Ascending aorta (tissue), 2 donors: Measurements from ENCODE around the gene PACSIN3. TPM values are rescaled to one million over a fixed set of nuclear protein-coding genes. Genes with fewer than 3 reads are reported as not detected.
"Not testable (repeated sequence)": the region's sequence is repeated elsewhere in the genome, so short reads cannot be mapped to it uniquely, and the experiment has no call there.

ENCODE experiments used
- DNase-seq, 2 donors: peaks; one replicate each; pipeline ENCODE4 v3.0.0-alpha.2; 2019; ENCODE audit warnings: low spot score in 2 of 2
- H3K27ac ChIP-seq, 2 donors: fragments of 200-600 bp; sonication (generic); one replicate each; pipeline ENCODE4 v1.5.1; 2016 to 2017; ENCODE audit warnings: mild to moderate bottlenecking in 1 of 2
- H3K27me3 ChIP-seq: fragments of 200-600 bp; sonication (generic); one replicate; pipeline ENCODE4 v1.5.1; 2017
- H3K36me3 ChIP-seq, 2 donors: fragments of 200-600 bp; sonication (generic); one replicate each; pipeline ENCODE4 v1.5.1; 2016
- H3K4me1 ChIP-seq, 2 donors: fragments of 200-600 bp; sonication (generic); one replicate each; pipeline ENCODE4 v1.5.1; 2016 to 2017; ENCODE audit warnings: mild to moderate bottlenecking in 1 of 2
- H3K4me3 ChIP-seq, 2 donors: fragments of 200-600 bp; sonication (generic); one replicate each; pipeline ENCODE4 v1.5.1; 2016 to 2017; ENCODE audit warnings: mild to moderate bottlenecking in 1 of 2
- H3K9me3 ChIP-seq, 2 donors: fragments of 200-600 bp; sonication (generic); one replicate each; pipeline ENCODE4 v1.5.1; 2016
- CTCF ChIP-seq, 3 experiments: fragments of 200-600 bp in 2 of 3; fragments of 450-650 bp in 1 of 3; sonication (generic) in 2 of 3; IDR thresholded peaks; one replicate each; pipeline ENCODE4 v1.5.1; 2016 to 2019; ENCODE audit warnings: antibody characterized with exemption in 3 of 3, mild to moderate bottlenecking in 1 of 3, moderate library complexity in 1 of 3
- intact Hi-C: fragments of 100-400 bp; cut with DNase I; formaldehyde crosslinking; loops from one replicate; pipeline ENCODE4 v1.15.1; 2023
- total RNA-seq: library from RNA; depleted of rRNA; stranded (reverse); fragments of >200 nt; gene quantifications from one replicate; pipeline ENCODE4 v1.1.0, GENCODE V29; 2016

The PACSIN3 gene
- total RNA-seq, 1 donor from 2014 or later: 32.7 TPM

- H3K4me1 ChIP-seq: peaks cover 7 to 23% of the 10 kb centered on the region in 2 donors
- peak overlapping the region; percentile 95 to 97 for H3K27ac ChIP-seq
- peaks cover 13 to 26% of the 10 kb centered on the region in 2 donors for H3K36me3 ChIP-seq
- DNase-seq: no peak
- intact Hi-C loops: loop anchor here (2.0 kb wide), 2 partner anchors 33 to 279 kb away; partner anchors contain the start of genes ACP2 and CSTPP1
- TF ChIP-seq CTCF (IDR thresholded peaks at IDR 0.05): no peak
- H3K27me3 ChIP-seq: no peaks in the 10 kb centered on the region
- peak overlapping the region; percentile 61 to 72 for H3K4me3 ChIP-seq
- no peaks in the 10 kb centered on the region for H3K9me3 ChIP-seq
Measured at GRCh38 chr11:47215366-47215910, 29.2 kb upstream of the PACSIN3 start.

GRCh38 chr11:47213950-47214565, 27.8 kb upstream of the PACSIN3 start:
- H3K36me3 ChIP-seq: peaks cover 3 to 13% of the 10 kb centered on the region in 2 donors
- H3K27ac ChIP-seq: peak overlapping the region; percentile 95 to 97
- TF ChIP-seq CTCF (IDR thresholded peaks at IDR 0.05): no peak
- intact Hi-C loops: loop anchor here (1.0 to 2.0 kb wide), 4 partner anchors 27 to 277 kb away; partner anchors contain the start of genes ACP2 and CSTPP1
- no peaks in the 10 kb centered on the region for H3K27me3 ChIP-seq
- H3K4me3 ChIP-seq: peak overlapping the region; percentile 61 to 72
- peak; percentile 80 to 98 for DNase-seq
- peaks cover 7 to 18% of the 10 kb centered on the region in 2 donors for H3K4me1 ChIP-seq
- no peaks in the 10 kb centered on the region for H3K9me3 ChIP-seq

GRCh38 chr11:47212938-47213337, 26.7 kb upstream of the PACSIN3 start:
- DNase-seq: no peak
- Histone ChIP-seq H3K36me3 (peaks cover 0 to 7% of the 10 kb centered on the region in 2 donors), H3K27me3 (no peaks in the 10 kb centered on the region), H3K4me1 (peaks cover 3 to 16% of the 10 kb centered on the region in 2 donors), H3K9me3 (no peaks in the 10 kb centered on the region), H3K27ac (peak overlapping the region in 1 of 2 donors; percentile 97), H3K4me3 (no peak overlapping the region)
- no peak for TF ChIP-seq CTCF (IDR thresholded peaks at IDR 0.05)
- intact Hi-C loops: no loop called here

GRCh38 chr11:47208628-47209027, 22.4 kb upstream of the PACSIN3 start:
- TF ChIP-seq CTCF (IDR thresholded peaks at IDR 0.05): no peak
- peaks cover 0 to 11% of the 10 kb centered on the region in 2 donors for H3K4me1 ChIP-seq
- no peak overlapping the region for H3K4me3 ChIP-seq
- no peak for DNase-seq
- intact Hi-C loops: no loop called here
- no peaks in the 10 kb centered on the region for H3K27me3 ChIP-seq
- H3K36me3 ChIP-seq: no peaks in the 10 kb centered on the region
- no peak overlapping the region for H3K27ac ChIP-seq
- H3K9me3 ChIP-seq: no peaks in the 10 kb centered on the region

GRCh38 chr11:47208008-47208552, 21.8 kb upstream of the PACSIN3 start:
- H3K4me3 ChIP-seq, H3K9me3 ChIP-seq, DNase-seq, H3K4me1 ChIP-seq, H3K27ac ChIP-seq, H3K27me3 ChIP-seq, H3K36me3 ChIP-seq, intact Hi-C loops: not testable (repeated sequence)

- Histone ChIP-seq H3K4me3 (no peak overlapping the region), H3K27me3 (no peaks in the 10 kb centered on the region), H3K27ac (no peak overlapping the region), H3K9me3 (no peaks in the 10 kb centered on the region), H3K4me1 (peaks cover 0 to 9% of the 10 kb centered on the region in 2 donors), H3K36me3 (no peaks in the 10 kb centered on the region)
- intact Hi-C loops: no loop called here
- TF ChIP-seq CTCF (IDR thresholded peaks at IDR 0.05): no peak
- DNase-seq: no peak
Measured at GRCh38 chr11:47207459-47207858, 21.2 kb upstream of the PACSIN3 start.

- not testable (repeated sequence) for H3K27ac ChIP-seq, H3K4me1 ChIP-seq
Measured at GRCh38 chr11:47206577-47206976, 20.3 kb upstream of the PACSIN3 start.

More at GRCh38 chr11:47206577-47206976, 20.3 kb upstream of the PACSIN3 start:
- H3K4me3 ChIP-seq, DNase-seq, intact Hi-C loops, H3K9me3 ChIP-seq, H3K27me3 ChIP-seq, H3K36me3 ChIP-seq: not testable (repeated sequence)
